Mesothelial cell of epicardium (in vitro differentiated cells): ENCODE results near the gene MAN1C1. TPM values are rescaled to one million over a fixed set of nuclear protein-coding genes. Genes with fewer than 3 reads are reported as not detected.

ENCODE experiments used
- DNase-seq, 2 experiments: peaks; one replicate each; pipeline ENCODE4 v3.0.0; 2021; ENCODE audit warnings: low spot score in 2 of 2; ENCODE audit not compliant: unreplicated experiment in 2 of 2
- H3K27ac Mint-ChIP-seq: 2 replicates; pipeline ENCODE4 v1.8.0; 2021; ENCODE audit warnings: mixed read lengths
- H3K27me3 Mint-ChIP-seq: 2 replicates; pipeline ENCODE4 v1.8.0; 2021; ENCODE audit warnings: low read depth, mixed read lengths
- H3K36me3 Mint-ChIP-seq: 2 replicates; pipeline ENCODE4 v1.8.0; 2021; ENCODE audit warnings: mixed read lengths
- H3K4me1 Mint-ChIP-seq: 2 replicates; pipeline ENCODE4 v1.8.0; 2021; ENCODE audit warnings: mixed read lengths
- H3K4me3 Mint-ChIP-seq: 2 replicates; pipeline ENCODE4 v1.8.0; 2021; ENCODE audit warnings: mild to moderate bottlenecking, moderate library complexity, mixed read lengths
- H3K9me3 Mint-ChIP-seq: 2 replicates; pipeline ENCODE4 v1.8.0; 2021; ENCODE audit warnings: mixed read lengths
- total RNA-seq: library from RNA; stranded (reverse); gene quantifications from 3 replicates; pipeline ENCODE4 v1.2.1, GENCODE V29; 2021
- TF ChIP-seq, protein P1 (sequence below): fragments of 200-600 bp; sonication (generic); IDR thresholded peaks from one replicate; pipeline ENCODE4 v1.5.0; 2021; ENCODE audit warnings: antibody characterized with exemption; ENCODE audit not compliant: unreplicated experiment

The MAN1C1 gene
- total RNA-seq, 1 donor from 2014 or later = 3.2 TPM

DNA sequence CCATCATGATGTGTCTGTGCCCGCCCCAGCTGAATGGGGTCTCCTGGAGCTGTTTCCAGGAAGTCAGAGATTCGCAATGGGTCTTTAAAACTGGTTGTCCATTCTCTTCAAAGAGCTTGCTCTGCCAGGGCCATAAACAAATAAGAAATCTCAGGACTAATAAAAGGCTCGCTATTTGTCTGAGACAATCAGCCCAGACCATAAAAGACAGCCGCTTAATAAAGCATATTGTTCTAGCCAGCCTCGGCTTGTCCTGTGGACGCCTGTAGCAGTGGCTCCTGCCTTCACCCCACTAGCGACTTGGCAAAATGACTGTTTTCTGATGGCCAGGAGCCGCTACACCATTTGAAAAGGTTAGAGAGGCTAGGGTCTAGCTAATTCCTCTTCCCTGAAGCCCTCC lies 162.8 kb downstream of the MAN1C1 start:
- TF ChIP-seq, protein P1, sequence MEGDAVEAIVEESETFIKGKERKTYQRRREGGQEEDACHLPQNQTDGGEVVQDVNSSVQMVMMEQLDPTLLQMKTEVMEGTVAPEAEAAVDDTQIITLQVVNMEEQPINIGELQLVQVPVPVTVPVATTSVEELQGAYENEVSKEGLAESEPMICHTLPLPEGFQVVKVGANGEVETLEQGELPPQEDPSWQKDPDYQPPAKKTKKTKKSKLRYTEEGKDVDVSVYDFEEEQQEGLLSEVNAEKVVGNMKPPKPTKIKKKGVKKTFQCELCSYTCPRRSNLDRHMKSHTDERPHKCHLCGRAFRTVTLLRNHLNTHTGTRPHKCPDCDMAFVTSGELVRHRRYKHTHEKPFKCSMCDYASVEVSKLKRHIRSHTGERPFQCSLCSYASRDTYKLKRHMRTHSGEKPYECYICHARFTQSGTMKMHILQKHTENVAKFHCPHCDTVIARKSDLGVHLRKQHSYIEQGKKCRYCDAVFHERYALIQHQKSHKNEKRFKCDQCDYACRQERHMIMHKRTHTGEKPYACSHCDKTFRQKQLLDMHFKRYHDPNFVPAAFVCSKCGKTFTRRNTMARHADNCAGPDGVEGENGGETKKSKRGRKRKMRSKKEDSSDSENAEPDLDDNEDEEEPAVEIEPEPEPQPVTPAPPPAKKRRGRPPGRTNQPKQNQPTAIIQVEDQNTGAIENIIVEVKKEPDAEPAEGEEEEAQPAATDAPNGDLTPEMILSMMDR = no peak
- peaks cover 36% of the 10 kb centered on the region for H3K27me3 Mint-ChIP-seq
- no peaks in the 10 kb centered on the region for H3K9me3 Mint-ChIP-seq
- no peaks in the 10 kb centered on the region for H3K36me3 Mint-ChIP-seq
- H3K4me3 Mint-ChIP-seq = no peak overlapping the region
- H3K4me1 Mint-ChIP-seq = peaks cover 30% of the 10 kb centered on the region
- H3K27ac Mint-ChIP-seq = no peak overlapping the region
- DNase-seq = no peak

DNA sequence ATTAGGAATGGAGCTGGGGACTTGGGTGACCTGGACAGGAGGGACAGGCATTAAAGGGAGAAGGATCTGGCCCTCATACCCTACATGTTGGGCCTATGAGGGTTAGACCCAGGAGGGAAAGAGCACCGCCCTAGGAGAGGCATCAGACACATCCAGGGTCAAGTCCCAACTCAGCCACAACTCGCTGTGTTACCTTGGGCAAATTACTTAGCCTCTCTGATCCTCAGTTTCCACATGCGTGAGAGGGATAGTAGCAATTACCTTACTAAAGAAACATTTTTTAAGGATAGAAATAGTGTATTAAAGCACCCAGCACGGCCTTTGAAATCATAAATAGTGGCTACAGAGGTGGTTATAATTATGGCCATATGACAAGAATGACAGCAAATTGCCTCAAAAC lies 163.3 kb downstream of the MAN1C1 start:
- H3K4me3 Mint-ChIP-seq = no peak overlapping the region
- H3K27me3 Mint-ChIP-seq = peaks cover 36% of the 10 kb centered on the region
- no peak for DNase-seq
- no peaks in the 10 kb centered on the region for H3K9me3 Mint-ChIP-seq
- no peaks in the 10 kb centered on the region for H3K36me3 Mint-ChIP-seq
- TF ChIP-seq, protein P1 = no peak
- no peak overlapping the region for H3K27ac Mint-ChIP-seq
- peaks cover 29% of the 10 kb centered on the region for H3K4me1 Mint-ChIP-seq

GRCh38 chr1:25780318-25781129 lies 163.9 kb downstream of the MAN1C1 start:
- no peaks in the 10 kb centered on the region for H3K9me3 Mint-ChIP-seq
- TF ChIP-seq, protein P1 = no peak
- peaks cover 23% of the 10 kb centered on the region for H3K4me1 Mint-ChIP-seq
- peaks cover 30% of the 10 kb centered on the region for H3K27me3 Mint-ChIP-seq
- no peak overlapping the region for H3K4me3 Mint-ChIP-seq
- no peaks in the 10 kb centered on the region for H3K36me3 Mint-ChIP-seq
- DNase-seq = no peak
- no peak overlapping the region for H3K27ac Mint-ChIP-seq

DNA sequence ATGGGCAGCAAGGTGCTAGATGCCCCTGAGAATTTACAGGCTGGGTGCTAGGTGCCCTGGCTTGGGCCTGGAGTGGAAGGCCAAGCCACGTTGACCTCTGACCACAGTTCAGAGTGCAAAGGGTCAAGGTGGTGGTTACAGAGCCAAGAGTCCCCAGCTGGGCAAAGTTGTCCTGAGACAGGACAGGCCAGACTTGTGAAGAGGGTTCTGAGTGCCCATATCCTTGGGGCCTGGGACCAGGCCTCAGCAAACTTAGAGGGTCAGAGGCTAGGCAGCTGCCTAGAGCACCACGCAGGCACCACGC lies 164.5 kb downstream of the MAN1C1 start:
- peaks cover 28% of the 10 kb centered on the region for H3K27me3 Mint-ChIP-seq
- no peak for DNase-seq
- H3K4me1 Mint-ChIP-seq = peaks cover 21% of the 10 kb centered on the region
- TF ChIP-seq, protein P1 = no peak
- H3K36me3 Mint-ChIP-seq = no peaks in the 10 kb centered on the region
- H3K27ac Mint-ChIP-seq = no peak overlapping the region
- no peaks in the 10 kb centered on the region for H3K9me3 Mint-ChIP-seq
- H3K4me3 Mint-ChIP-seq = no peak overlapping the region

DNA sequence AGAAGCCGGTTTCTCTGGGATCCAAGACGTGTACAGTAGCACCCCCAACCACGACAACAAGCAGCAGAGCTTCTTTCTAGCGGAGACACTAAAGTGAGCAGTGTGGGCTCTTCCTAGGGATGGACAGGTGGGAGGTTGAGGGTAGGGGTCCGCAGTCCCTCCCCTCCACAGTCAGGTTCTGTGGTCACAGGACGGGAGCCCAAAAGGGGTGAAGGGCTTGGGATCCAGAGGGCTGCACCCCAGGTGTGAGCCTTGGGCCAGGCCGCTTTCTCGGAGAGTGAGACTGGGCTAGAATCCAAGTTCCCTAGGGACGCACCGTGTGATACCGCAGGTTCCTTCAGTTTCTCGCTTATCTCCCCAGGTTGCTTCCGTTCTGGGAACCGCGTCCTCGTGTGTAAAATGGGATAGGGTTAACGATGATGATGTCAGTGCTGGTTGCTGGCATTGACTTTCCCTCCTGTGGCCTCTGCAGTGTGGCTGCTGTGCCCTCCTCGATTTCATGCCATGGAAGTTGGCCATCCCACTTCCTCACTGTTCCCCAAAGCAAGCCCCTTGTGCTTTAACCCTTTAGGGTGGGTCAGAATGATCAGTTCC lies 166.1 kb downstream of the MAN1C1 start:
- TF ChIP-seq, protein P1 = no peak
- Mint-ChIP-seq H3K4me3 (no peak overlapping the region), H3K27me3 (peaks cover 17% of the 10 kb centered on the region), H3K36me3 (no peaks in the 10 kb centered on the region), H3K4me1 (peaks cover 21% of the 10 kb centered on the region), H3K27ac (no peak overlapping the region), H3K9me3 (no peaks in the 10 kb centered on the region)
- no peak for DNase-seq
